Neural cell (in vitro differentiated cells): ENCODE data around the gene HDAC10.

Source experiments
- CTCF ChIP-seq: fragments of 450-650 bp; IDR thresholded peaks from 2 replicates; pipeline ENCODE4 v1.5.1; 2014; ENCODE audit warnings: antibody characterized with exemption, mild to moderate bottlenecking, moderate library complexity; ENCODE audit not compliant: poor library complexity, severe bottlenecking
- EP300 ChIP-seq: fragments of 450-650 bp; conservative IDR thresholded peaks from 2 replicates; pipeline ENCODE4 v1.6.1; 2014; ENCODE audit warnings: antibody characterized with exemption, mild to moderate bottlenecking, moderate library complexity; ENCODE audit not compliant: poor library complexity, severe bottlenecking
- EZH2 ChIP-seq: fragments of 200-600, 300-800 bp; shearing (Covaris generic), sonication (generic); IDR thresholded peaks from 2 replicates; pipeline ENCODE4 v1.6.1; 2014; ENCODE audit warnings: antibody characterized with exemption, low read length, borderline replicate concordance, mild to moderate bottlenecking; ENCODE audit not compliant: insufficient read depth, poor library complexity, severe bottlenecking
- REST ChIP-seq: IDR thresholded peaks from 2 replicates; pipeline ENCODE4 v1.6.1; 2012; ENCODE audit warnings: borderline replicate concordance

- TF ChIP-seq EP300 (no peak), REST (no peak), CTCF (no peak), EZH2 (no peak)
Observed at GRCh38 chr22:50243685-50244419, 7.2 kb downstream of the HDAC10 start.
